ENCODE results near the gene PEX16. TPM values are rescaled to one million over a fixed set of nuclear protein-coding genes. Genes with fewer than 3 reads are reported as not detected.

The PEX16 gene
- 26.8 and 35.9 TPM in 2 replicates for total RNA-seq

DNA sequence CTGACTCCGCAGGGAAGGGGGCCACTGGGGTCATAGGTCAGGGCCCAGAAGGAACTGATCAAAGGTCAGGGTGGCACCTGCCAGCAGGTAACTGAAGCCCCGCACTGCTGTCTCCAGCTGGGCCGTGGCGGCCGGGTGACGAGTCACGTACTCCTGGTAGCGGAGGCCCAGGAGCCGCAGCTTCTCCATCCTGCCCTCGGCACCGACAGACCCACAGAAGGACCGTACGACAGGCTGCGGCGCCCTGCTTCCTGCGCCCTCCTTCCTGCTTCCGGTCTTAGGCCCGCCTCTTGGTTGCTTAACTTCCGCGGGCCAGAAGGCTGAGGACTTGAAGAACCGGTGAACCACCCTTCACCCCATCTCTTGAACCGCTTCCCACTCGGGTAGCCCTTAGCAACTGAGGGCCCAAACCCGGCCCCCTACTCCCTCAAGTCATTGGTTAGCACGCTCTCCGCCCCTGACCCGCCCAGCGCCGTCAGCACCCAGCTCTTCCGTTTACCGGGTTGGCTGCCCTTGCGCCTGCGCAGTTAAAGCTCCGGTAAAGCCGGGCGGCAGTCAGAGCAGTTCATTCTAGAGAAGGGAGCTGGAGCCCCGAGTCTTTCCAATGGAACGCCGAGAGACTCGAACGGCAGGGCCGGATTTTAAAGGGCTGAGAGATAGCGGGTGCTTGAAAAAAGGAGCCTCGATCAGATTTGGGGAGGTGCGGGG, at the start of gene PEX16:
TSS of gene PEX16 (minus strand) at position 255 of the 708 bp plus-strand sequence. CDS start at position 189, 66 bp downstream.

GRCh38 chr11:45922425-45923082, 4.9 kb upstream of the PEX16 start, which contains the start of gene LARGE2:
TSS of gene LARGE2 (plus strand) at chr11:45922656. CDS start at chr11:45922883, 227 bp downstream.

GRCh38 chr11:45906965-45907611, 10.6 kb downstream of the PEX16 start, which contains the start of gene FREY1:
TSS of gene FREY1 (minus strand) at chr11:45907271. CDS start at chr11:45907245, 26 bp downstream.

DNA sequence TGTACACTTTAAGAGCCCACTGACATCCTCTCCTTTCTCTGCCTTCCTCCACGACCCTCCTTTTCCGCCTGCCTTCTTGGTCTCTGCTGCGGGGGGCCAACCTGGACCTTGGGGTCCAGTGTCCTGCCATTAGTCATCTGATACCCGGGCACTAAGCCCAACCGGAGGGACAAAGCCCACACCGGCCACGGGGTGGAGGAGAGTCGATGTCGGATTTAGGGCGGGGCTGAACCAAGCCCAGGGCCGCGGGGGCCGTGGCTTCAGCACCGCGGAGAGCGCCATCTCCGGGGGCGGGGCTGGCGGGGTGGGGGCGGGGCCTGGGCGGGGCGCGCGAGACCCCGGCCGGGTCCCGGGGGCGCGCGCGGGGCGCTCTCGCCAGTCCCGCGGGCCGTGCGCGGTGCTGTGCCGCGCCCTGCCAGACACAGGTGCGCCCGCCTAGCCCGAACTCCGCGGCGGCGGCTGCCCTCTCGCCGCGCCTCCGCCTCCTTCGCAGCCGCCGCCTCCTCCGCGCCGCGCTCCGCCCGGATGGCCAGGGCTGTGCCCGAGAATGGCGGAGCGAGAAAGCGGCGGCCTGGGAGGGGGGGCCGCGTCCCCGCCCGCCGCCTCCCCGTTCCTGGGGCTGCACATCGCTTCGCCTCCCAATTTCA, 32.3 kb downstream of the PEX16 start, which contains the start of gene MAPK8IP1:
TSS of gene MAPK8IP1 (plus strand) at position 378 of the 647 bp plus-strand sequence. CDS start at position 548, 170 bp downstream.

Other genes starting within 250 kb of the PEX16 start
- 10.1 and 13.0 TPM in 2 replicates for gene SLC35C1, start 112.7 kb downstream of the PEX16 start, total RNA-seq
- gene CRY2, start 70.4 kb downstream of the PEX16 start, total RNA-seq, result 10.2 and 13.7 TPM in 2 replicates
- 5.9 and 6.6 TPM in 2 replicates for gene MAPK8IP1, start 32.2 kb downstream of the PEX16 start, total RNA-seq
- 2.6 and 3.5 TPM in 2 replicates for gene FREY1, start 10.6 kb downstream of the PEX16 start, total RNA-seq
- gene LARGE2, start 4.8 kb upstream of the PEX16 start, total RNA-seq, result not detected in 2 replicates
- 12.1 and 21.4 TPM in 2 replicates for gene PHF21A, start 203.6 kb upstream of the PEX16 start, total RNA-seq